HL-60/S4 treated with retinoic acid at 250 ng/mL for 4 days and 3 days (cell line): ENCODE results near the gene ARID1B.

ENCODE experiments used
- in situ Hi-C: fragments of 300-500 bp; cut with MboI; formaldehyde crosslinking; loops from 2 replicates; pipeline ENCODE4 v1.7.0; 2022; ENCODE audit warnings: low sequenced_read_pairs

ARID1B gene

DNA sequence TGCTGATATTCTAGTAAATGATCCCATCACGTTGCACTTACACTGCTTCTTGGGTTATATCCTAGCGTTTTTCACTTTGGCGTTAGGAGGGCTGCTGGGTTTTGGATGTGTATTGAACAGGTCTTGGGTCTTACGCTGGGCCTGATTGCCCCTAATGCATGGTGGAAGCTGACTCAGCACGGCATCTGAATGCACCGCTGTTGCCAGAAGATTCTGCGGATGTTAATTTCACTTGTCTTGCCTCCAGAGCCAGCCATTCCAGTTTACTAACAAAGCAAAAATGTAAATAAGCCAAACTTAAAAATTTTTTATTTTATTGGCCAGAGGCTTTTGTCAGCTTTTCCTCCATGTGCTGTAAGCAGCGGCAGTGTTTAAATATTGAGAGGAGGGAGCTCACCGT is 312.7 kb downstream of the ARID1B start:
- in situ Hi-C loops, result no loop called here

- in situ Hi-C loops, result no loop called here
Measured at GRCh38 chr6:157090736-157091135, 313.6 kb downstream of the ARID1B start.

DNA sequence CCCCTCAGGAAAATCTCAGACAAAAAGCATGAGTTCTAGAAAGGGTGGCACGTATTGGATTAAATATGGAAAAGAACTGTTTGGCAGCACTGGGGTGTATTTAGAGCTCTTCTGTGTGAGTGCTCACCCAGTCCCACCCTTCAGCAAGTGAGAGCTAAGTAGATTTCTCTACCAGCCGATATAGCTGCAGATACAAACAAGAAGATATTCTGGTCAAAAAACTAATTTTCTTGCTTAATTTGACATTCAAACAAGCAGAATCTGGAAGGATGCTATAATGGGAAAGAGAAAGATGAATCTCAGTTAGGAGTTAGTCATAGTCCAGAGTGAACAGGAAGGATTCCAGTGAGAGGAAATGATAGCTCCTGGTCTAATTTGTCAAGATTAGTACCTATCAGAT is 314.1 kb downstream of the ARID1B start:
- in situ Hi-C loops, result no loop called here

GRCh38 chr6:157091856-157092460 is 314.8 kb downstream of the ARID1B start:
- in situ Hi-C loops, result no loop called here

- in situ Hi-C loops, result no loop called here
Measured at GRCh38 chr6:157092736-157093135, 315.6 kb downstream of the ARID1B start.

GRCh38 chr6:157093536-157093935 is 316.4 kb downstream of the ARID1B start:
- in situ Hi-C loops, result no loop called here

DNA sequence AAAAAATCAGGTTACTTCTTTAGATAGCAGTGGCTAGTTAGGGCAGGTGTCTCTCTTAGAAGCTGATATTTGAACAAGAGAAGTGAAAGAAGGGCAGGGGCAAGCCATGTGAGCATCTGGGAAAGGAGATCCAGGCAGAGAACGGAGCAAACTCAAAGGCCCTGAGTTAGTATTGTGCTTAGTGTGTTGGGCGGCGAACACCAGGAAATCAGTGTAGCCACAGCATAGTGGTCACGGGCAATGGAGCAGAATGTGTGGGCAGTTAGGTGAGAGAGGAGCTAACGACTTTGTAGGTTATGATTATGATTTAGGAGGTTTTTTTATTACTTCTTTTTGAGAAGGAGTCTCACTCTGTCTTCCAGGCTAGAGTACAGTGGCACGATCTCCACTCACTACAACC is 316.9 kb downstream of the ARID1B start:
- in situ Hi-C loops, result no loop called here

DNA sequence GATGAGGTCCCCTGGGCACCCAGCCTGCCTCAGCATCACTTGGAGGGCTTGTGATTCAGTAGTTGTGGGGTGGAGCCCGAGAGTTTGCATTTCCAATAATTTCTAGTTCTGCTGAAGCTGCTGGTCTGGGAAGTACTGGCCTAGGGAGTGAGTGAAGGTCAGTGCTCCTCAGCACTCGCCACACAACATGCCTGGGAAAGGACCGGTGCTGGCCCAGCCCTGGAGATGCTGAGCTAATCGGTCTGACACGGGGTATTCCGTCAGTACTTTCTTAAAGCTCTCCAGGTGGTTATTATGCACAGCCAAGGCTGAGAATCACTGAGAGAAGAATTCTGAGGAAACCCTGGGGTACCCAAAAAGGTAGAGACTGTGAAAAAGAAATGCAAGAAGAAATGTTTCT is 317.9 kb downstream of the ARID1B start:
- in situ Hi-C loops, result no loop called here

DNA sequence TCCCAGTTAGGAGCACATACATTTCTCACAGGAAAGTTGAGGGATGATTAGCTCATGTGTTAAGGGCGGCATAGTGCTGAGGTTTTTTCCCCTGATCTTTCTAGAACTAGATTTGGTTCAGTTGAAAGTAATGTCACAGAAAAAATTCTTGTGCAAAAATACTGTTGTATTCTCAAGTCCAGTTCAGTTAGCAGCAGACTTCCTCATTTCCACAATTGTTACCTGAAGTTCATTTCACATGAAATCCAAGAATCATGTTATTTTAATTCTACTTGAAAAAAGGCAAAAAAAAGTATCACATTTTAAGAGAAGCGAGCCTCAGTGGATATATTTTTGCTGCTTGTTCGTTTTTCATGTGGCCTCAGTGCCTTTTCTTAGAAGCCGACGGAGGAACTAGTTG is 318.4 kb downstream of the ARID1B start:
- in situ Hi-C loops, result no loop called here

- in situ Hi-C loops, result no loop called here
Measured at GRCh38 chr6:157096105-157096504, 318.9 kb downstream of the ARID1B start.

DNA sequence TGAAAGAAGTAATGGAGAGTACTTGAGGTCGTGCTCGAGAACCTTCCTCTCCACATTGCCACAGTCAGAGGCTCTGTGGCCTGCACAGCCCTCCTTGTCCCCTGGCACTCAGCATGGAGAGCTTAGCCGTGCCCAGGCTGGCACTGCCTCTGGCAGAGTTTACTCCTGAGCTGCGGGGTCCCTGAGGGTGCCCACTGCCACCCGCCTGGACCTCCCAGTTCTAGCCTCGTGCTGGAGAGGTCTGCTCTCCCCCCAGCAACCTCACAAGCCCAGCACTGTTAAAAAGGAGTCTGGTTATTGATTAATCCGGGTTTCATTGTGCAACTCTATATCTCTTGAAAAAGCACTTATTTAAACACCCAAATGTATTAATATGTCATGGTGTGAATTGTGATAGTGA is 319.3 kb downstream of the ARID1B start:
- in situ Hi-C loops, result no loop called here

GRCh38 chr6:157097255-157097955 is 320.2 kb downstream of the ARID1B start:
- in situ Hi-C loops, result no loop called here

DNA sequence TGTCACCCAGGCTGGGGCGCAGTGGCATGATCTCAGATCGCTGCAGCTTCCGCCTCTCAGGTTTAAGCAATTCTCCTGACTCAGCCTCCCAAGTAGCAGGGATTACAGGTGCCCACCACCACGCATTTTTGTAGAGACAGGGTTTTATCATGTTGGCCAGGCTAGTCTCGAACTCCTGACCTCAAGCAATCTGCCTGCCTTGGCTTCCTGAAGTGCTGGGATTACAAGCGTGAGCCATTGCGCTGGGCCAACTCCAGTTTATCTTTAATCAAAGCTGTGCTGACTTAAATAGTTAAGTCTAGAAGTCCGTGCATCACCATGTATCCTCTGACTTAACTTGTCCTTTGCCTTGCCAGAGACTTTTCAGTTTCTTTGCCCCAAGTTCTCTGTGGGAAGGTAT is 321.8 kb downstream of the ARID1B start:
- in situ Hi-C loops, result no loop called here

GRCh38 chr6:157099912-157100593 is 322.9 kb downstream of the ARID1B start:
- in situ Hi-C loops, result no loop called here

- in situ Hi-C loops, result no loop called here
Measured at GRCh38 chr6:157101166-157101565, 324.0 kb downstream of the ARID1B start.

- in situ Hi-C loops, result no loop called here
Measured at GRCh38 chr6:157104803-157105202, 327.6 kb downstream of the ARID1B start.

DNA sequence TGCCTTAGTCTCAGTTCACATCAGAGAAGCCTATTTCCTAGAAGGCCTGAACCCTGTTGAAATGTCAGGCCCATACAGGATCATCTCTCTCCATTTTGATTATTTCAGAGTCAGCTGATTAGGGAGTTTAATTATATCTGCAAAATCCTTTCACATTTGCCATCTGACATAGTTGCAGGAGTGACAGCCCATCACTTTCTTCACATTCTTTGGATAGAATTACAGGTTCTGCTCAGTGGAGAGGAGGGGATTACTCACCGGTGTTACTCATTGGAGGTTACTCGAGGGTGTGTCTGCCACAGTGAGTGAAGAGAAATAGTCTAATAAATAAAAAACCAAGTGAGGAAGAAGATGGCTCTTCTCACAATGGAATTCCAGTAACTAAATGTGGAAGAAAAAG is 329.3 kb downstream of the ARID1B start:
- in situ Hi-C loops, result no loop called here

GRCh38 chr6:157107571-157107914 is 330.4 kb downstream of the ARID1B start:
- in situ Hi-C loops, result no loop called here

DNA sequence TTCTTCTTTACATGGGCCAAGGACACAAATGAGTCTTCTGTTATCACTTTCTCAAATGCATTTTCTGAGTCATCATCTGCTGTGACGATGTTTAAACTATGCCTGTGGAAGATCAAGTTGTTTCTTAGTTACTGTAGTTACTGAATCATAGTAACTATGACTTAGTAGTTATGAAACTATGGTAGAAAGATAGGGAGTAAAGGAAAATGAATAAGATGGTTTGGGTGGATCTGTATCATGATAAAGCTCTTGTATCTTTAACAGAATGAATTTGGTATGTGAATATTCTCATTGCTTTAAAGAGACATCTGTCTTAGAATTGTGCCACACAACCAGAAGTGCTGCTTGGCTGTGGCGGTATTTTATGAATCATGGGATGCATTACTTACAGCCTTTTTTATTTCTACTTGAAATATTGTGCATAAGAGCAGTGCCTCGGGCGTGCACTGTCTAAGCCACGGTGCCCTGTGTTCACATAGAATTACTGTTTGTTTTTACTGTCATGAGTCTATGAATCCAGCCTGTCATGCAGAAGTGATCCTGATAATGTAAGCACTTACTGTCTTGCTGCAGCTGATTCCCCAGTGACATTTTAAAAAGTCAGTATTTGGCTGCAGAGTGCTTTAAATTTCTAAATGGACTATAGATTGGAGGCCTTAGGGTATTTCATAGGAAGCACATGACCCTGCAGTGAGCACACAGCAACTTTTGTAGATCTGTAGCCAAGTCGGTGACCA is 330.9 kb downstream of the ARID1B start:
- in situ Hi-C loops, result no loop called here

DNA sequence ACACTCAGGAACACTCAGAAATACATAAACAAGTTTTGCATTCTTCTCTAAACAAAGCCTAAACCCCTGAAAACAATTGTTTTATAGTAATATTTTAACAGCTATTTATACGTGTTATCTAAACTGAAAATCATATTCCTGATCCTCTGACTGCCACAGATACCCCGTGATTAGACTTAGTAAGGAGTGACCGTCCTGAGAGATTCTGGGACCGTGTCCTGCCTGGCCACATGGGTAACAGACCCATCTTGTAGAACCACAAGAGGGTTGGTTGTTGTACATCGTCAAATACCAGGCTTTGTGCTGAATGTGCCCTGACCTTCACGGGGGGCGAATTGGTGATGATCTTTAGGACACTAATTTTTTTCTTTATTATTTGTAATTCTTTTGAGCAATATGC is 331.7 kb downstream of the ARID1B start:
- in situ Hi-C loops, result no loop called here

GRCh38 chr6:157110607-157111006 is 333.4 kb downstream of the ARID1B start:
- in situ Hi-C loops, result no loop called here

DNA sequence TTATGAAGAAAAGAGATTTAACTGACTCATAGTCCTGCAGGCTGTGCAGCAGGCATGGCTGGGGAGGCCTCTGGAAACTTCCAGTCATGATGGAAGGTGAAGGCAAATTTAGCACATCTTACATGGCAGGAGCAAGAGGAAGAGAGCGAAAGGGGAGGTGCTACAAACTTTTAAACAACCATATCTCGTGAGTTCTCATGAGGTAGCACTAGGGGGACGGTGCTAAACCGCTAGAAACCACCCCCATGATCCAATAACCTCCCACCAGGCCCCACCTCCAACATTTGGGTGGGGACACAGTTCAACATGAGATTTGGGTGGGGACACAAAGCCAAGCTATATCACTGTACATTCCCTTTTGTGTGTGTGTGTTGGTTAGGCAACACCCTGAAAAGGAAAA is 336.2 kb downstream of the ARID1B start:
- in situ Hi-C loops, result no loop called here
